B cell (primary cell): ENCODE results near the gene LHX4.

ENCODE experiments used
- CTCF ChIP-seq: fragments of 200-600 bp; IDR thresholded peaks from one replicate; pipeline ENCODE4 v1.8.0; 2022; ENCODE audit warnings: antibody characterized with exemption, mild to moderate bottlenecking
- EZH2 ChIP-seq: IDR thresholded peaks from 2 replicates; pipeline ENCODE4 v1.6.1; 2012; ENCODE audit warnings: borderline replicate concordance, low read depth, mild to moderate bottlenecking, moderate library complexity, low read length; ENCODE audit not compliant: insufficient read depth, poor library complexity, severe bottlenecking

GRCh38 chr1:180197231-180197630, 32.8 kb upstream of the LHX4 start:
- TF ChIP-seq CTCF (no peak), EZH2 (no peak)
